ENCODE results near the gene ZSCAN9. TPM values are rescaled to one million over a fixed set of nuclear protein-coding genes. Genes with fewer than 3 reads are reported as not detected.

ZSCAN9 gene
- total and polyA plus RNA-seq, 2 of the 8 experiments (the other 6 are each of a cell fraction or from before 2014, with no cell fraction given): 10.8 to 13.6 TPM

DNA sequence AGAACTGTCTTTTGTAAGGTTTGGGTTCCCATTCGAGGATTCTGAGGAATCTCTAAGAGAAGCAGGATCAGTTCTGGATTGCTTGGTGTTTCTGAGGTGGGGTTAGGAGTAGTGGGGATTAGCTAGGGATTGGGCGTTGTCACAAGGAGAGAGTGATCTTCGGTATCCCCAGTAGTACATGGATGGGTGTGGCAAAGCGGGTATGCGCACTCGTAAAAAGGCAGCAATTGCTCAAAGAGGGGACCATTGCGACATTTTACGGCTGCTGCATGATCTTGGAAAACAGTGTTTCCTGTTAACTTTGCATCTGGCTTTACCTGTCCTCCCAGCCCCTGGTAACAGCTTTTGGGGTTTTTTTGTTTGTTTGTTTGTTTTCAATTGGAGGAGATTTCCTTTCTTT is 9.7 kb upstream of the ZSCAN9 start:
- Histone ChIP-seq H2BK12ac (ENCODE audit: low read depth, low read length) (no peak overlapping the region), H3K4me3 (ENCODE audit: extremely low read depth in 1 of 4, insufficient read depth in 2 of 4, low read depth in 3 of 4, low read length in 4 of 4) (no peak overlapping the region), H3K4me2 (ENCODE audit: insufficient read depth in 1 of 2, low read depth in 2 of 2, low read length in 2 of 2) (no peak overlapping the region), H2AFZ (ENCODE audit: low read length) (no peak overlapping the region), H3K9ac (replicated peaks in 1 of 4; ENCODE audit: extremely low read depth in 1 of 4, low read depth in 3 of 4, low read length in 3 of 4) (no peak overlapping the region), H2BK5ac (ENCODE audit: low read depth, low read length) (no peak overlapping the region), H2BK20ac (ENCODE audit: low read length) (no peak overlapping the region), H3K27me3 (replicated peaks in 1 of 4; ENCODE audit: control insufficient read depth in 3 of 4, extremely low read depth in 1 of 4, insufficient read depth in 3 of 4, low read length in 3 of 4) (peaks cover 0 to 24% (median 15%) of the 10 kb centered on the region in 4 experiments; a peak in 6 of 7 replicates), H2BK15ac (ENCODE audit: low read length) (no peak overlapping the region), H3K79me1 (ENCODE audit: low read depth, low read length) (no peaks in the 10 kb centered on the region; the same call in 1 of the 2 replicates), H4K5ac (ENCODE audit: insufficient read length, low read depth, low read length) (no peak overlapping the region), H3K18ac (ENCODE audit: extremely low read depth, low read length) (no peak overlapping the region), H3K14ac (ENCODE audit: insufficient read length) (no peak overlapping the region), H3K23me2 (ENCODE audit: low read depth, low read length) (peaks cover 6% of the 10 kb centered on the region), H3K27ac (ENCODE audit: low read depth, low read length) (no peak overlapping the region), H2BK120ac (replicated peaks; ENCODE audit: low read depth, low read length) (no peak overlapping the region), H4K8ac (ENCODE audit: extremely low read depth, insufficient read depth, low read length) (no peak overlapping the region), H3K4ac (replicated peaks; ENCODE audit: insufficient read length, low read depth, low read length) (no peak overlapping the region), H3K56ac (replicated peaks; ENCODE audit: insufficient read length, low read depth, low read length) (no peak overlapping the region), H4K91ac (replicated peaks; ENCODE audit: insufficient read length, low read length) (no peak overlapping the region), H3K79me2 (ENCODE audit: control insufficient read depth in 1 of 2, insufficient read depth in 2 of 2, low read length in 2 of 2) (no peaks in the 10 kb centered on the region), H2AK5ac (ENCODE audit: low read depth, low read length) (no peak overlapping the region), H3K4me1 (replicated peaks in 1 of 4; ENCODE audit: control insufficient read depth in 3 of 4, insufficient read depth in 4 of 4, low read length in 3 of 4) (peaks cover 0 to 4% (median 1%) of the 10 kb centered on the region in 4 experiments; a peak in 3 of 7 replicates), H3K9me3 (ENCODE audit: insufficient read depth in 2 of 2, low read depth in 1 of 2, low read length in 1 of 2) (no peaks in the 10 kb centered on the region), H4K20me1 (replicated peaks in 1 of 2; ENCODE audit: control insufficient read depth in 1 of 2, insufficient read depth in 2 of 2, low read length in 2 of 2) (no peaks in the 10 kb centered on the region), H3K36me3 (ENCODE audit: control insufficient read depth in 2 of 4, insufficient read depth in 4 of 4, low read length in 3 of 4) (no peaks in the 10 kb centered on the region), H3K23ac (ENCODE audit: insufficient read length) (no peak overlapping the region)
- CTCF ChIA-PET (ENCODE audit: partially characterized antibody): interaction anchor here (0.5 kb wide), 1 partner anchor 210 kb away, joined by 3 read pairs; no protein-coding TSS in a partner anchor
- no peak for FAIRE-seq
- 0 out of 2 replicates have a peak, but pooled peaks have one; percentile 28 for TF ChIP-seq CEBPB (IDR thresholded peaks at IDR 0.05; ENCODE audit: low read depth, low read length)
- TF ChIP-seq, protein P1, sequence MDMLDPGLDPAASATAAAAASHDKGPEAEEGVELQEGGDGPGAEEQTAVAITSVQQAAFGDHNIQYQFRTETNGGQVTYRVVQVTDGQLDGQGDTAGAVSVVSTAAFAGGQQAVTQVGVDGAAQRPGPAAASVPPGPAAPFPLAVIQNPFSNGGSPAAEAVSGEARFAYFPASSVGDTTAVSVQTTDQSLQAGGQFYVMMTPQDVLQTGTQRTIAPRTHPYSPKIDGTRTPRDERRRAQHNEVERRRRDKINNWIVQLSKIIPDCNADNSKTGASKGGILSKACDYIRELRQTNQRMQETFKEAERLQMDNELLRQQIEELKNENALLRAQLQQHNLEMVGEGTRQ (IDR thresholded peaks at IDR 0.05; ENCODE audit: low read length): no peak
- no peak for TF ChIP-seq SUZ12 (IDR thresholded peaks at IDR 0.05; ENCODE audit: low read length)
- no peak for TF ChIP-seq EP300 (IDR thresholded peaks at IDR 0.05; ENCODE audit: borderline replicate concordance in 1 of 2, low read depth in 2 of 2, low read length in 2 of 2)
- no peak for DNase-seq (ENCODE audit: low read depth in 1 of 2, low spot score in 2 of 2)
- WGBS, 2 experiments (ENCODE audit: extremely low coverage in 1 of 2, insufficient coverage in 1 of 2, insufficient read length in 1 of 2, insufficient replicate concordance in 2 of 2, low coverage in 1 of 2, low lambda C conversion rate in 2 of 2, missing lambda C conversion rate in 1 of 2): 89% methylated on average over 8 of the region's 8 CpGs; no CpG with 5 or more reads in 1 of the 2 experiments
- POLR2A ChIA-PET (ENCODE audit: partially characterized antibody): no interaction called here

Data from H1 (cell line).